IPS DF 4.7 (cell line): ENCODE measurements around the gene DMAC2.
"Not testable (repeated sequence)": the region's sequence is repeated elsewhere in the genome, so short reads cannot be mapped to it uniquely, and the experiment has no call there.

Experiments used
- DNase-seq: peaks from one replicate; pipeline ENCODE4 v3.0.0-alpha.2; 2013; ENCODE audit warnings: low spot score; ENCODE audit errors: extremely low read depth

The DMAC2 gene

DNA sequence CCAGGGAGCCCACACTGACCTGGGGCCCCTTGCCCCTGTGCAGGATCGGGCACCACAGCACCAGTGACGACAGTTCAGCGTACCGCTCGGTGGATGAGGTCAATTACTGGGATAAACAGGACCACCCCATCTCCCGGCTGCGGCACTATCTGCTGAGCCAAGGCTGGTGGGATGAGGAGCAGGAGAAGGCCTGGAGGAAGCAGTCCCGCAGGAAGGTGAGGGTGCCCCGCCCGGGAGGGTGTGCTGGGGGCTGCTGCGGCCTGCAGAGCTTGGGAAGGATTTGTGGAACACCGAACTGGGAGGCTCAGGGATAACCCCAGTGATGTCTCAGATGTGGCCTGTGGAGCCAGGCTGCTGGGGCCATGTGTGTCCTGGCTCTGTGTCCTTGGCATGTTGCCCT lies 16.8 kb downstream of the DMAC2 start:
- no peak for DNase-seq

DNA sequence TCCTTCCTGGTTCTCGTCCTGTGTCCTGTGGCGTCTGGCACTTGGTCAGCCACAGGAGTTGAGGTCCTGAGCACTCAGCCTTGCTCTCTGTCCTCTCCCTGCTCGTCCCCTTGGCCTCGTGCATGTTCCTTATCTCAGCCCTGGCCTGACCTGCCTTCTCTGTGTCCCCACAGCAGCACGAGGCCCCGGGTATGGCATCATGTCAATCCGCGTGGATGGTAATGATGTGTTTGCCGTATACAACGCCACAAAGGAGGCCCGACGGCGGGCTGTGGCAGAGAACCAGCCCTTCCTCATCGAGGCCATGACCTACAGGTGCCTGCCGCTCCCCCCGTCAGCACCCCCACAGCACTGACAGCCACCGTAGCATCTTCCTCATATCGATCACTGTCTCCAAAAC lies 17.3 kb downstream of the DMAC2 start:
- DNase-seq, result no peak

DNA sequence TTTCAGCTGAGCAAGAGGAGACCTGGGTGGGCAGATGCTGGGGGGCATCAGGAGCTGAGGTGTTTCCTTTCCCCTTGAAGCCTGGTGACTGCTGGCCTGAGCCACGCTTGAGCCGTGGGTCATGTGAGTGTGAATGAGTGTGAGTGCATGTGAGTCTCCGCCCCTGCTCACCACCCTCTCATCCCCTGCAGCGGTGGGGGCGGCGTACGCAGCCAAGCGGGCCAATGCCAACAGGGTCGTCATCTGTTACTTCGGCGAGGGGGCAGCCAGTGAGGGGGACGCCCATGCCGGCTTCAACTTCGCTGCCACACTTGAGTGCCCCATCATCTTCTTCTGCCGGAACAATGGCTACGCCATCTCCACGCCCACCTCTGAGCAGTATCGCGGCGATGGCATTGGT lies 17.7 kb downstream of the DMAC2 start:
- no peak for DNase-seq

DNA sequence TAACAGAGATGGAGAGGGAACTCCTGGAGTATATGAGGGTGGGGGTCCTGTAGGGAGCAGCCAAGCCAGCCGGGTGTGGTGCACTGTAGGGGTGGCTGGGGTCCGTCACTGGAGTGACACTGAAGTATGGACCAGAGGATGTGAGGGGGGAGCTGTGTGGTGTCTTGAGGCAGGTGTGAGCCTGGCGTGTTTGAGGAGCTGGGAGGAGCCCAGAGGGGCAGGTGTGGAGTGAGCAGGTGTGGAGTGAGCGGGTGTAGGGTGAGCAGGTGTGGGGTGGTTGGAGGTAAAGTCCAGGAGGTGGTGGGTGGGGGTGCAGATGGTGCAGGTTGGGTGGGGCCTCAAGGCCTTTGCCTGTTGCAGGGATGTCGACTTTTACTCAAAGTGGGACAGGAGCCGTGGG lies 18.4 kb downstream of the DMAC2 start:
- DNase-seq, result no peak

DNA sequence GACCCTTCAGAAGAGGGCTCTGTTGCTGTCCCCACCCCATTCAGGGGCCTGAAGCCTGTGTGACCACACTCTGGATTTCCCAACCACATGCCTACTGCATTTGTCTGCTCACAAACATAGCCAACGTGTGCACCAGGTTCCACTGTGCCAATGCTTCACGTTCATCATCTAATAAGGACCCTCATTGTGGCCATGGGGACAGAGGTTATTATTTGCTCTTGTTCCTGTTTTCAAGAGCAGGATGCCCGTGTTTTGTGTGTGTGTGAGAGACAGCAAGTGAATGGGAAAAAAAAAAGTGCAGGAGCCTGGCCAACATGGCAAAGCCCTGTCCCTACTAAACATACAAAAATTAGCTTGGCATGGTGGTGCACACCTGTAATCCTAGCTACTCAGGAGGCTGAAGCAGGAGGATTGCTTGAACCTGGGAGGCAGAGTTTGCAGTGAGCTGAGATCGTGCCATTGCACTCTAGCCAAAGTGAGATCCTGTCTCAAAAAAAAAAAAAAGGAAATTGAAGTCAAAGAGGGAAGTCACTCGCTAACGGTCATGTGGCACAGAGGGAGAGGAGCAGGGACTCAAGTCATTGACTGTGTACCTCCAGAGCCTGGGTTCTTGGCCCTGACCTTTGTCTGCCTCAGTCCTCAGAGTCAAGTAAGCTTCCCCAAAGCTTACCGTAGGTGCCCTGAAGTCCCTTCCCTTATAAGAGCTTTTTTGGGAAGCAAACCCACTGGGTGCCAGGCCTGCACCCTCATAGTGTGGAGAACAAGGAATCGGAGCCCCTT lies 19.4 kb downstream of the DMAC2 start:
- DNase-seq, result no peak

DNA sequence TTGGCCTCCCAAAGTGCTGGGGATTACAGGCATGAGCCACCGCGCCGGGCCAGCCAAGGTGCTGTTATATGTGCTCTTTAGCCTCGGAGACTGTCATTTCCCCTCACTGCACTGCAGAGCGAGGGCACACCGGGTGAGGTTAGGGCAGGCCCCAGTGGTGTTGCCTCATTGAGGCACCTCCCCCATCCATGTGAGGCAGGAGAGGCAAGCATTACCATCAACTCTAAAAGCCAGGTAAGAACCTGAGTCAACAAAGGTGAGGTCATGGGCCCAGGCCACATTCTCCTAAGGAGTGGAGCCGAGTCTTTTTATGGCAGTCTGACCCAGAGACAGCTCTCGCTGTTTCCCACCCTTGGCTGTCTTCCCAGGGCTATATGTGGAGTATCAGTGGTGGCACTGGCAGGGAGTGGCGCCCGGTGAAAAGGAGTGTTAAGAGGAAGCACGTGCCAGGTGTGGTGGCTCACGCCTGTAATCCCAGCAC lies 23.5 kb downstream of the DMAC2 start:
- no peak for DNase-seq

DNA sequence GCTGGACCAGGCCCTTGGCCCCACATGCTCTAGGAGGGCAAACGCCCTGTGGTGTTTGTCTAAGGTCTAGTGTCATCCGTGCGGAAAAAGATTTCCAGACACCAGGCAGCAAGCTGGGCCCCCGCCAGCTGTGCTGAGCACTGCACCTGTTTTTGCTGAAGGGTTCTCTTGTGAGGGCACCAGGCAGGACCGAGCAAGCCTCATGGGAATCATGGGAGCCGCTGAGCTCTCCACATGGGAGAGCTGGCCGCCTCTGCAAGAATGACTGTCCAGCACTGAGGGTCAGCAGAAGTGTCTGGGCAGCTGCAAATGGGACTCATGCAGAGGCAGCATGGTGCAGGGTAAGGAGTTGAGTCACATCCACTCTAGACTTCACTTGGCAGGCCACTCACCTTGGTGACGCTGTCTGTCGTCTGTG lies 24.5 kb downstream of the DMAC2 start:
- DNase-seq, result no peak

DNA sequence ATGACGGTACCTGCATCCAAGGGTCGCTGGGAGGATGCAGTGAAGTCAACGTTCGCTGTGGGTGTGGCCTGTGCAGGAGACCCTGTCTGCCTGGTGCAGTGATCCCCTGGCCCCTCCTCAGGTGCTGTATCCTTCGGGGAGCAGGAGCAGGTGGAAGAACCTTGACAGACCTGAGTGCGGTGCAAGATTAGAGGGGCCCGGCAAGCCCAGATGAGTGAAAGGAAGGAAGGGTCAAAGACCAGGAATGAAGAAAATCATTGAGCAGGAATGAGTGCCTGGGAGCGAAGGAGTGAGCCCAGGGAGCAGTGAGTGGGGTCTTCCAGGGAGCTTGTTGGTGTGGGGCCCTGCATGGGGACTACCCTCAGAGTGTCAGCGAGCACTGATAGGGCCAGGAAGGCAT lies 25.3 kb downstream of the DMAC2 start:
- DNase-seq, result no peak

DNA sequence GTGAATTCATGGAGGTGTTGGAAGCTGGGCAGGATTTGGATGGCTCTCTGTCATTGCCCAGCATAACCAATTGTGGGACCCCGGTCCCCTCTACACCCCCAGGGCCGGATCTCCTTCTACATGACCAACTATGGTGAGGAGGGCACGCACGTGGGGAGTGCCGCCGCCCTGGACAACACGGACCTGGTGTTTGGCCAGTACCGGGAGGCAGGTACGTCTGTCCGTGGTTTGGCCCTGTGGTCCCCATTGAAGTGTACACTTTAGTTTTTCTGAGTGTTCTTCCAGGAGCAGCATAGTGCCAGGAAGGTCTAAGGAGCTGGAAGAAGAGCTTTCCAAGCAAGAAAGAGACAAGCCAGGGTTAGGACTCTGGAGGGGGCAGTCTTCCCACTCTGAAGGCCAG lies 25.8 kb downstream of the DMAC2 start:
- DNase-seq, result no peak

DNA sequence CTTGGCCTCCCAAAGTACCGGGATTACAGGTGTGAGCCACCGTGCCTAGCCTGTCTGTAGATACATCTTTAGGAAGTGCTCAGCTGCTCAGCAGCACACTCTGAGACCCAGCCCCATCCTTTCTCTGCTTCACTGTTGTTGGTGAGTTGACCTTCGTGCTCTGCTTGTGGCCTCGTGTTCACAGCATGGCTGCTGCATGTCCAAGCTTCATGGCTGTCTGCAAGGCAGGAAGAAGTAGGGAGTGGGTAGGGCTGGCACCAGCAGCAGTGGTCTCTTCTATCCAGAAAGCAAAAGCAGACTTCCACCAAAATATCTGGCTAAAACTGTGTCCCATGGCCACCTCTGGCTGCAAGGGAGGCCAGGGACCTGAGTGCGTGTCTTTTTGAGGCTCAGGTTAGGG lies 26.8 kb downstream of the DMAC2 start:
- DNase-seq, result no peak

DNA sequence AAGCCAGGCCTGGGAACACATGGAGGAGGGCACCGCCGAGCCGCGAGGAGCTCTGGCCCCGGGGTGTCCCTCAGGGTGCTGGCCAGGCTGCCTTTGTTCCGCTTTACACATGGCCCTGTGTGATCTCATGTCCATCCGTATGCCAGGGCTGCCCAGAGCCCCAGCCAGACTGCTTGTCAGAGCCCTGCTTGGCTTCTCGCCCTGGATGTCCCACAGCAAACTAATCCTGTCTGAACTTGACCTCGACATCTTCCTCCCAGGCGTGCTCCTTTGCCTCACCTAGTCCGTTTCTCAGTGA lies 27.8 kb downstream of the DMAC2 start:
- DNase-seq, result no peak

DNA sequence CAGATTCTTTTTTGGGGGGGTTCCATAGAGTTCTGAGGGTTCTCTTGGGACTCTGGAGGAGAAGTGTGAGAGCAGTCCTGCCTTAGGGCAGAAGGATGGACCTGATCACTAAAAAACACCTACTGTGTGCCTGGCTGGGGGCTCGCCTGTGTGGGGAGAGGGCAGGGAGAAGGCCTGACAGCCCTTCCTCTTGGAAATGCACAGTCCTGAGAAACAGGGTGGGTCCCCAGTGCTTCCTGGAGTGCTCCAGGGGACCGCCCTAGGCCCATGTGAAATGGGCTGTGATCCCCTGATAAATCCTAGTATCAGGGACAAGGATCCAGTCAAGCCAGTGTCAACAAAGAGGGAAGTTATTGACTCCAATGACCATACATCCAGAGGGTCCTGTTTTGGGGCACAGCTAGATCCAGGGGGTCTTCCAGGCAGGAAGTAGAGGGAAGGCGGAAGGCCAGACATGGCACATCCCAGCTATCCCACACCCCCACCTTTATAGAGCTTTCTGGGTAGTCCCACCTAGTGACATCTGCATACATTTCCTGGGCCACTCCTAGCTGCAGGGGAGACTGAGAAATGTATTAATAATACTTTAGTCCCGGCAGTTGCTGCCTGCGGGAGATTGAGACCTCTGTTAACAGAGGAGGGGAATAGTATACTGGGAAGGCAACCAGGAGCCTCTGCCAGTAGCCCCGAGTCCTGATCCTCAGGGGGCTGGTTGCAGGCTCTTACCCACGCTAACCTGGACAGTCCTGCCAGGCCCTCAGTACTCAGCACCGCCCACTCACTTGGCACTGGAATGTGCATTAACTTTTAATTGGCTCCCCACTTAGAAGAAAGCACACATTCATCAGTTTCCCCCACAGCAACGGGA lies 28.4 kb downstream of the DMAC2 start:
- DNase-seq, result no peak

DNA sequence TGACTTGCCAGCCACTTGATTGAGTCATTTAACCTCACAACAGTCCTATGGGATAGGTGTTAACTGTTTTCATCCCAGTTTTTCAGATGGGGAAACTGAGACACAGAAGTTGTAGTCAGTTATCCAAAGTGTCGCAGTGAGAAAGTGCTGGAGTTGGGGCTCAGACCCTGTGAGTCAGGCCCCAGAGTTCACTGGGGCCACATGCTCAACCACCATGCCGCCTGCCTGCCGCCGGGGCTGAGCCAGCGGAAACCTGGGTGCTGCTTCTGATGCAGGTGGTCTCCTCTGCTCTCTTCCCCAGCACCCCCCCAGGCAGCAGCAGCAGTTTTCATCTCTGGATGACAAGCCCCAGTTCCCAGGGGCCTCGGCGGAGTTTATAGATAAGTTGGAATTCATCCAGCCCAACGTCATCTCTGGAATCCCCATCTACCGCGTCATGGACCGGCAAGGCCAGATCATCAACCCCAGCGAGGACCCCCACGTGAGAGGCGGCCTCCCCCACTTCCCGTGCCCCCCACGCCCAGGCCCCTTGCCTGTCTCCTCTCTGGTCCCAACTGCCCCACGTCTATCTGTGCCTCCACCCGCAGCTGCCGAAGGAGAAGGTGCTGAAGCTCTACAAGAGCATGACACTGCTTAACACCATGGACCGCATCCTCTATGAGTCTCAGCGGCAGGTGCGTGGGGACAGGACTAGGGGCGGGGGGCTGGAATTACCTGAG lies 29.2 kb downstream of the DMAC2 start:
- DNase-seq, result no peak

DNA sequence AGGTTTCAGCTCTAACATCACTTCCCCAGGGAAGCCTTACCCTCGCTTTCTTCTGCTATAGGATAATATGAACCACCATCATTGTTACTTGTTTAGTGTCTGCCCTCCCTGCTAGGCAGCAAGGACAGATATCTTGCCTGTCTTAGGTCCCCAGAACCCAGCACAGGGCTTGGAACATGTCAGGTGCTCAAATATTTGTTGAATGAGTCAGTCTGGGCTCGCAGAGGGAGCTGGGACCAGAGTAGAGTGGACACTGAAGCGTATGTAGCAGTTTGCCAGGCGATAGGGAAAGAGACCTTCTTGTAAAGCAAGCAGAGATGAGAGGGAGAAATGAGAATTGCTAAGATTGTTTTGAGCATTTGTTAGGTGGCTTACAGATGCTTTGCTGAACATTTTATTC lies 30.4 kb downstream of the DMAC2 start:
- DNase-seq, result no peak

DNA sequence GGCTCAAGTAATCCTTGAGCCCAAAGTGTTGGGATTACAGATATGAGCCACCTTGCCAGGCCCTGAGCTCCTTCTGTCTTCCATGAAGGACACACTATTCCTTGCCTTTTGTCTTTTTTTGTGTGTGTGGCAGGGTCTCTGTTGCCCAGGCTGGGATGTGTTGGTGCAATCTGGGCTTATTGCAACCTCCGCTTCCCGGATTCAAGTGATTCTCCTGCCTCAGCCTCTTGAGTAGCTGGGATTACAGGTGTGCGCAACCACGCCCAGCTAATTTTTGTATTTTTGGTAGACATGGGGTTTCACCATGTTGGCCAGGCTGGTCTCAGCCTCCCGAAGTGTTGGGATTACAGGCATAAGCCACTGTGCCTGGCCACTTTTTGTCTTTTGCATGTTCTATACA lies 30.9 kb downstream of the DMAC2 start:
- DNase-seq, result not testable (repeated sequence)

DNA sequence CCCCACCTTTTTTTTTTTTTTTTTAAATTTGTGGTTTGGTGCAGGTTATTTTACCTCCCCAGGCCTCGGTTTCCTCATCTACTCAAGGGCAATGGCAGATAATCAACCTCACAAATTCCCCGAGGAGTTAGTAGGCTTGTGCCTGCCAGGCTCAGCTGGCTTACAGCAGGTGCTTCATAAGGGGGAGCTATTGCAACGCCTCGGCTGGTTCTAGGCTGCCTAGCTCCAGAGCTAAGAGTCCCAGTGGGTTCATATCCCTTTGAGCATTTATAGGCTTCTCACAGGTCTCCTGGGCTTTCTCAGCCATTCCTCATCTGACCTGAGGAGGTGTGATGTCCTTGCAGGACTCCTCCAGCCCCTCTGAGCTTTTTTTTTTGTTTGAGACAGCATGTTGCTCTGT lies 31.5 kb downstream of the DMAC2 start:
- DNase-seq, result no peak

DNA sequence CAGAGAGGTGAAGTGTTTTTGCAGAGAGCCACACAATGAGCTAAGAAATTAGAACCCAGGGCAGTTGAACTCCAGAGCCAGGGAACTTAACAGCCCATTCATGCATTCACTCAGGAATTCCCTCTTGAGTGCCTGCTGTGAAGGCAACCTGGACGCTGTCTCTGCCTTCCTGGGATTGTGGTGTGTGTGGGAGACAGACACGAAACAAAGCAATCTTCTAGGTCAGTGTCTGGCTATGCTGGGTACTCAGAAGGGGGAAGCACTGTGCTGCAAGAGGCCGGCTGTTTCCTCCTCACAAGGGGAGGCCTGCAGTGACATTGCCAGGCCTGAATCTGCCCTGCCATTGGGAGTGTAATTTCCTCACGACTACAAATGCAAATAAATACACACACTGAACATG lies 32.4 kb downstream of the DMAC2 start:
- DNase-seq, result peak; percentile 38

DNA sequence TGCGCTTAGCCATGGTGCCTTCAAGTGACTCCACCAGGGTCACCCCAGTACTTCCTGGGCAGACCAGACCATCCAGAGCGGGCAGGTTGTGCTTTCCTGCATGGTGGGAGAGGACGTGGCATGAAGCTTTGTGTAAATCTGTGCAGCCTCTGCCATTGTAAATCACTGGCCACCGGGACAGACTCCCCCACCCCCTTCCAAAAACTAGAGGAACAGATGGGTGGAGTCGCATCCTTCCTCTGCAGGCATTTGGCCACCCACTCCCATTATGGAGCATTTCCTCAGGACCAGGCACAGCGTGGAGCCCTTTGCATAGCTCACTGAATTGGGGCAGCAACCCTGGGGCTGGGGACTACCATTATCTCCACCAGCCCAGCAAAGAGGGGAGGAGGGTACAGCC lies 33.9 kb downstream of the DMAC2 start:
- DNase-seq, result no peak

DNA sequence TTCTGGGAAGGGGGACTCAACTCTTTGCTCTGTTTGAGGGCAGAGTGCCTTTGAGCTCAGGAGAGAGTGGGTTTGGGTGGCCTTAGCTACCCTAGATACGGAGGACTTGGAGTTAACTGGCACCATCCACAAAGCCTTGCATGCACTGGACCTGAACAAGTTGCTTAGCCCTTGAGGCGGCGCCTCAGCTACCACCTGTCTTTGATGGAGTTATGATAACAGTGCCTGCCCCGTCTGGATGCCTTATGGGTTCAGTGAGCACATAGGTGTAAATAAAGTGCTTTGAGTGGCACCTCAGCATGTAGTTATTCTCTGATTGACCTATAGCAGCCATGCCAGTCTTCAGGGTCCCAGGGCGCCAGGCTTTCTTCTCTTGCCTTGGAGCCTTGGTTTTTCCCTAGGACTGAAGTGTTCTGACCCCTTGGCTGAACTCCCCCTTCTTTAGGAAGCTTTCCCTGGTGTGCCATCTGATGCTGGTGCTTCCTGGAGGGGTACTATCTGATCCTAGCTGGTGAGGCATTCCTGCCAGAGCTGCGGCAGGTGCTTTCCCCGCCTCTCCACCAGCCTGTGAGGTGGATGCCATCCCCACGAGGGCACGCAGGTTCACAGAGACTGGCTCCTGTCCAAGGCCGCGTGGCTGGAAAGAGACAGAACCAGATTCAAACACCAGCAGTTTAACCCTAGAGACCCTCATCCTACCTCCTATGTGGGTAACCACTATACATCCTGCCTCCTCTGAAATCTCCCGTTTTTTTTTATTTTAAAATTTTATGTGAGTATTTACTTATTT lies 36.3 kb downstream of the DMAC2 start:
- DNase-seq, result no peak

DNA sequence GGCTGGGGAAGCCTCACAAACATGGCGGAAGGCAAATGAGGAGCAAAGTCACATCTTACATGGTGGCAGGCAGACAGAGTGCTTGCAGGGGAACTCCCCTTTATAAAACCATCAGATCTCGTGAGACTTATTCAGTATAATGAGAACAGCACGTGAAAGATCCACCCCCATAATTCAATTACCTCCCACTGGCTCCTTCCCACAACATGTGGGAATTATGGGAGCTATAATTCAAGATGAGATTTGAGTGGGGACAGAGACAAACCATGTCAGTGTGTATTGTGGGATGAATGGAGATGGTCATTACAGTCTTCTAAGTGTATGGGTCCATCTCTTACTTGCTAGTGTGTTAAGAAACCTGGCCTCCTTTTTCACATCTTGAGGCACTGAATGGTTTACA lies 37.7 kb downstream of the DMAC2 start:
- no peak for DNase-seq

DNA sequence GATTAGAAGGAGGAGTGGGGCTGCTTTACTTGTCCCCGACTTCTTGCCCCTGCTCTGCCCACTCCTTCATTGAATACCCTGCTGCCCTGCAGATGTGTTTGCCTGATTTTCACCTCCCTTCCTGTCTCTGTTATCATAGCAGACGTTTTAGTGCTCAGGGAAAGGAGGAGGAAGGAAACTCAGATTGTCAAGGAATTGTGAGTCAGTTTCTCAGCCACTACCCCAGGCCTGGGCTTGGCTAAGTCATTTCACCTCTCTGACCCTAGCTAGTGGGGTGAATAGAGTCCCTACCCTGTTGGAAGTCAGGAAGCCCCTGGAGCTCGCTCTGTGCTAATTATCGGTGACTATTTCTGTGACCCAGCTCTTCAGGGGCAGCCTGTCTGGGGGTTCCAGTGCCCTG lies 38.2 kb downstream of the DMAC2 start:
- no peak for DNase-seq
